ENCODE measurements around the gene C5AR1.

Gene C5AR1

DNA sequence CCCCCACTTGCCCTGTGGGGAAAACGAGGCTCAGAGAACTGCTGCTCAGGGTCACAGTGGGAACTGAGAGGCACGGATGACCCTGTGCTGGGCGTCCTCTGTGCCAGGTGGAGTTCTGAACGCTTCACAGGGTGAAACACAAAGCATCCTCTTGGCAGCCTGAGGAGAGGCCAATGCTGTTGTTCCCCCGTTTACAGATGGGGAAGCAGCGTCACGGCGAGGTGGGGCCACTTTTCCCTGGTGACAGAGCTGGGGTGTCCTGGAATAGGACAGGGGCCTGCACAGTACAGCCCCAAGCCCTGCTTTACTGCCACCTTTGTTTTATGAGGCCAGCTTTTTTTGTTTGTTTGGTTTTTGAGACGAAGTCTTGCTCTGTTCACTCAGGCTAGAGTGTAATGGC is 61.6 kb downstream of the C5AR1 start:
- DNase-seq, result no peak
